Ovary (tissue), 9 donors: ENCODE data around the gene TACC2. TPM values are rescaled to one million over a fixed set of nuclear protein-coding genes. Genes with fewer than 3 reads are reported as not detected.

Source experiments
- DNase-seq, 5 donors: peaks; one replicate each; pipeline ENCODE4 v3.0.0-alpha.2; 2019 to 2020
- H3K27ac ChIP-seq, 2 donors: fragments of 200-600 bp; one replicate each; pipeline versions ENCODE4 v1.5.1 to v1.8.0; 2019 to 2022
- H3K27me3 ChIP-seq: fragments of 200-600 bp; one replicate; pipeline ENCODE4 v1.8.0; 2022
- H3K36me3 ChIP-seq: fragments of 200-600 bp; sonication (generic); one replicate; pipeline ENCODE4 v1.5.1; 2019
- H3K4me1 ChIP-seq: one replicate; pipeline ENCODE4 v1.8.1; 2013; ENCODE audit warnings: mild to moderate bottlenecking, moderate library complexity; ENCODE audit not compliant: insufficient read depth
- H3K4me3 ChIP-seq: fragments of 200-600 bp; sonication (generic); one replicate; pipeline ENCODE4 v1.5.1; 2017
- H3K9me3 ChIP-seq, 2 donors: fragments of 200-600 bp in 1 of 2; sonication (generic) in 1 of 2; one replicate each; pipeline versions ENCODE4 v1.5.1 to v1.8.1; 2013 to 2019; ENCODE audit warnings: mild to moderate bottlenecking in 1 of 2, moderate library complexity in 1 of 2
- CTCF ChIP-seq, 3 donors: fragments of 450-650 bp in 2 of 3; fragments of 200-600 bp in 1 of 3; IDR thresholded peaks; one replicate each; pipeline versions ENCODE4 v1.5.1 to v1.8.0; 2016 to 2022; ENCODE audit warnings: antibody characterized with exemption in 3 of 3, mild to moderate bottlenecking in 1 of 3
- EP300 ChIP-seq: sonication (generic); formaldehyde crosslinking; IDR thresholded peaks from one replicate; pipeline ENCODE4 v1.6.1; 2017; ENCODE audit warnings: antibody characterized with exemption
- POLR2A ChIP-seq: fragments of 450-650 bp; IDR thresholded peaks from one replicate; pipeline ENCODE4 v1.6.1; 2017; ENCODE audit warnings: antibody characterized with exemption, mild to moderate bottlenecking, moderate library complexity
- WGBS, 3 donors: extraction: QIAGEN DNeasy Blood & Tissue Kit in 1 of 3; methylation state at CpG; one replicate each; pipeline versions ENCODE4 v1.1.5 to v1.1.7; 2013 to 2017; 5-methylcytosine and 5-hydroxymethylcytosine counted together
- intact Hi-C, 4 donors: fragments of 100-400 bp; cut with DNase I; formaldehyde crosslinking; loops; one replicate each; pipeline versions ENCODE4 v1.11.0 to v1.15.1; 2022 to 2023
- polyA plus RNA-seq, 2 donors: library from polyadenylated mRNA; stranded (reverse); fragments of 200-250 nt in 1 of 2; fragments of 350-450 nt in 1 of 2; fragmentation: Illumina TruSeq in 1 of 2; extraction: RNeasy Lipid Tissue Mini Kit (QIAGEN cat#74804) in 1 of 2; gene quantifications; one replicate each; pipeline ENCODE4 v1.2.3, GENCODE V29; 2013 to 2014
- total RNA-seq, 7 donors: library from RNA; depleted of rRNA in 2 of 7; stranded (reverse); fragments of >200 nt in 2 of 7; fragmentation: NEBNext Ultra II Directional in 3 of 7; extraction: Animal tissue kit (Norgen Biotek cat#: 25700) in 3 of 7; gene quantifications; one replicate each; pipeline versions ENCODE4 v1.1.0 to v1.2.4, GENCODE V29; 2016 to 2023
- donor health status: DM: no; HTN: no; CAD: no; lungs with moderate emphysema.
- donor health status: DM: no; HTN: no; CAD: no.
- donor health status: Bipolar disorder and iron deficiency.
- donor health status: DM: yes; HTN: yes; CAD: no.
- donor health status: DM: no; HTN: no; CAD: no.
- donor health status: DM: yes; HTN: yes; CAD: no.

TACC2 gene
- total and polyA plus RNA-seq, 9 donors, result 6.1 to 66.4 (median 14.2) TPM

GRCh38 chr10:122293156-122293960, 304.4 kb downstream of the TACC2 start:
- Histone ChIP-seq H3K9me3 (no peaks in the 10 kb centered on the region), H3K27me3 (no peaks in the 10 kb centered on the region), H3K4me1 (no peaks in the 10 kb centered on the region), H3K36me3 (no peaks in the 10 kb centered on the region), H3K27ac (no peak overlapping the region), H3K4me3 (no peak overlapping the region)
- intact Hi-C loops, result loop anchor here in 1 of 4 donors (10.0 kb wide), 1 partner anchor 261 kb away; no protein-coding TSS in a partner anchor
- WGBS, 3 donors, result 74 to 85% (median 75%) methylated on average over 10 of the region's 10 CpGs
- TF ChIP-seq EP300 (no peak), CTCF (IDR thresholded peaks at IDR 0.05) (no peak), POLR2A (no peak)
- DNase-seq, result no peak

GRCh38 chr10:122293961-122294380, 305.0 kb downstream of the TACC2 start:
- WGBS, 3 donors, result 64 to 84% (median 78%) methylated on average over 4 of the region's 4 CpGs
- intact Hi-C loops, result loop anchor here in 2 of 4 donors (2.0 to 10.0 kb wide), 2 partner anchors 261 to 275 kb away; no protein-coding TSS in a partner anchor
- no peak overlapping the region for H3K4me3 ChIP-seq

GRCh38 chr10:122294511-122295450, 305.8 kb downstream of the TACC2 start:
- no peak overlapping the region for H3K27ac ChIP-seq
- no peaks in the 10 kb centered on the region for H3K4me1 ChIP-seq
- TF ChIP-seq EP300 (no peak), POLR2A (no peak), CTCF (IDR thresholded peaks at IDR 0.05) (no peak)
- 87 to 93% (median 87%) methylated on average over 12 of the region's 12 CpGs for WGBS, 3 donors
- no peak for DNase-seq
- no peak overlapping the region for H3K4me3 ChIP-seq
- intact Hi-C loops, result loop anchor here (2.0 to 10.0 kb wide), 6 partner anchors 48 to 274 kb away; no protein-coding TSS in a partner anchor
- no peaks in the 10 kb centered on the region for H3K36me3 ChIP-seq
- H3K27me3 ChIP-seq, result no peaks in the 10 kb centered on the region
- no peaks in the 10 kb centered on the region for H3K9me3 ChIP-seq

More at GRCh38 chr10:122293961-122294380, 305.0 kb downstream of the TACC2 start:
- no peak for DNase-seq
- H3K27ac ChIP-seq, result no peak overlapping the region
- TF ChIP-seq EP300, result no peak
- TF ChIP-seq CTCF (IDR thresholded peaks at IDR 0.05), result no peak
- no peak for TF ChIP-seq POLR2A
- H3K4me1 ChIP-seq, result no peaks in the 10 kb centered on the region
- H3K27me3 ChIP-seq, result no peaks in the 10 kb centered on the region
- no peaks in the 10 kb centered on the region for H3K36me3 ChIP-seq
- no peaks in the 10 kb centered on the region for H3K9me3 ChIP-seq

GRCh38 chr10:122295451-122295809, 306.5 kb downstream of the TACC2 start:
- no peak overlapping the region for H3K27ac ChIP-seq
- H3K36me3 ChIP-seq, result no peaks in the 10 kb centered on the region
- 88 to 93% (median 89%) methylated on average over 4 of the region's 4 CpGs for WGBS, 3 donors
- TF ChIP-seq POLR2A (no peak), EP300 (no peak), CTCF (IDR thresholded peaks at IDR 0.05) (no peak)
- no peak for DNase-seq
- intact Hi-C loops, result loop anchor here (2.0 to 10.0 kb wide), 6 partner anchors 47 to 273 kb away; no protein-coding TSS in a partner anchor
- no peaks in the 10 kb centered on the region for H3K9me3 ChIP-seq
- no peaks in the 10 kb centered on the region for H3K4me1 ChIP-seq
- no peaks in the 10 kb centered on the region for H3K27me3 ChIP-seq
- no peak overlapping the region for H3K4me3 ChIP-seq
